B cell (primary cell): ENCODE data around the gene TMEM132A. TPM values are rescaled to one million over a fixed set of nuclear protein-coding genes. Genes with fewer than 3 reads are reported as not detected.

ENCODE experiments used
- ATAC-seq: fragments of 200-7000 bp; cut with Tn5 transposase; one replicate; pipeline ENCODE4 v1.10.0; 2021; ENCODE audit warnings: low read depth, mild to moderate bottlenecking, moderate number of reproducible peaks, moderate library complexity
- CTCF ChIA-PET: fragments of 350-600 bp; sonication (Branson Sonifier 250); formaldehyde crosslinking; loops from one replicate; lab custom pipeline; 2021; ENCODE audit warnings: antibody characterized with exemption, inconsistent platforms; lab: Charles Lee
- POLR2A ChIA-PET: fragments of 350-600 bp; sonication (Branson Sonifier 250); formaldehyde crosslinking; loops from one replicate; lab custom pipeline; 2021; ENCODE audit warnings: antibody characterized with exemption; lab: Charles Lee
- DNase-seq: peaks from one replicate; pipeline ENCODE4 v3.0.0; 2013
- H2AFZ ChIP-seq: 2 replicates; pipeline ENCODE4 v1.6.1; 2012; ENCODE audit warnings: mild to moderate bottlenecking, low read depth, low read length; ENCODE audit not compliant: insufficient read depth, poor library complexity, severe bottlenecking
- H3K27ac ChIP-seq, 2 donors: 1 replicate in 1 of 2; 2 replicates in 1 of 2; pipeline ENCODE4 v1.5.1; 2012 to 2013; ENCODE audit warnings: low read length in 2 of 2, mild to moderate bottlenecking in 2 of 2, moderate library complexity in 1 of 2
- H3K27me3 ChIP-seq, 4 experiments: fragments of 200-600 bp in 1 of 4; sonication (generic) in 1 of 4; replicated peaks in 1 of 4; 1 replicate in 2 of 4; 2 replicates in 2 of 4; pipeline versions ENCODE4 v1.6.1 to v1.7.0; 2013 to 2016; ENCODE audit warnings: low read length in 3 of 4, mild to moderate bottlenecking in 2 of 4, mixed read lengths in 1 of 4, moderate library complexity in 1 of 4; ENCODE audit not compliant: insufficient read depth in 4 of 4, control insufficient read depth in 3 of 4; ENCODE audit errors: control extremely low read depth in 1 of 4
- H3K36me3 ChIP-seq, 2 experiments: replicated peaks in 1 of 2; 1 replicate in 1 of 2; 2 replicates in 1 of 2; pipeline versions ENCODE4 v1.6.1 to v1.7.1; 2013; ENCODE audit warnings: low read length in 1 of 2; ENCODE audit not compliant: insufficient read depth in 2 of 2, control insufficient read depth in 1 of 2; ENCODE audit errors: control extremely low read depth in 1 of 2, extremely low read depth in 1 of 2
- H3K4me1 ChIP-seq, 2 donors: fragments of 200-600 bp in 1 of 2; sonication (generic) in 1 of 2; 1 replicate in 1 of 2; 2 replicates in 1 of 2; pipeline versions ENCODE4 v1.5.1 to v1.6.1; 2013 to 2017; ENCODE audit warnings: low read length in 2 of 2; ENCODE audit not compliant: control insufficient read depth in 2 of 2, insufficient read depth in 2 of 2
- H3K4me2 ChIP-seq: replicated peaks from 2 replicates; pipeline ENCODE3; 2012; ENCODE audit warnings: mild to moderate bottlenecking, low read depth, low read length; ENCODE audit not compliant: poor library complexity, severe bottlenecking
- H3K4me3 ChIP-seq, 5 experiments: fragments of 200-600 bp in 1 of 5; sonication (generic) in 1 of 5; 1 replicate in 3 of 5; 2 replicates in 2 of 5; pipeline versions ENCODE4 v1.5.1 to v1.7.0; 2011 to 2016; ENCODE audit warnings: low read length in 4 of 5, mild to moderate bottlenecking in 4 of 5, low read depth in 2 of 5, control low read depth in 1 of 5, moderate library complexity in 1 of 5; ENCODE audit not compliant: insufficient read depth in 1 of 5; ENCODE audit errors: control extremely low read depth in 1 of 5, extremely low read depth in 1 of 5
- H3K79me2 ChIP-seq: fragments of 200-600 bp; sonication (generic); one replicate; pipeline ENCODE4 v1.6.0; 2016; ENCODE audit warnings: low read length; ENCODE audit not compliant: control insufficient read depth, insufficient read depth
- H3K9ac ChIP-seq: fragments of 200-600 bp; sonication (generic); 2 replicates; pipeline ENCODE4 v1.6.1; 2017; ENCODE audit warnings: mild to moderate bottlenecking, low read length, moderate library complexity
- H3K9me3 ChIP-seq, 3 donors: one replicate each; pipeline versions ENCODE4 v1.6.1 to v1.7.1; 2013; ENCODE audit warnings: low read length in 2 of 3; ENCODE audit not compliant: control insufficient read depth in 2 of 3, insufficient read depth in 1 of 3; ENCODE audit errors: control extremely low read depth in 1 of 3
- H4K20me1 ChIP-seq: 2 replicates; pipeline ENCODE4 v1.6.0; 2012; ENCODE audit warnings: mild to moderate bottlenecking, low read length; ENCODE audit not compliant: insufficient read depth, control insufficient read depth, poor library complexity, severe bottlenecking
- H3K27ac Mint-ChIP-seq: one replicate; pipeline ENCODE4 v1.8.0; 2021; ENCODE audit warnings: mixed read lengths
- H3K27me3 Mint-ChIP-seq: one replicate; pipeline ENCODE4 v1.8.0; 2021; ENCODE audit warnings: mixed read lengths
- H3K4me1 Mint-ChIP-seq: one replicate; pipeline ENCODE4 v1.8.0; 2021; ENCODE audit warnings: mixed read lengths
- H3K4me3 Mint-ChIP-seq: one replicate; pipeline ENCODE4 v1.8.0; 2021; ENCODE audit warnings: mixed read lengths
- H3K9me3 Mint-ChIP-seq: one replicate; pipeline ENCODE4 v1.8.0; 2022; ENCODE audit warnings: mixed read lengths; ENCODE audit not compliant: insufficient read depth
- CTCF ChIP-seq: fragments of 200-600 bp; IDR thresholded peaks from one replicate; pipeline ENCODE4 v1.8.0; 2022; ENCODE audit warnings: antibody characterized with exemption, mild to moderate bottlenecking
- EZH2 ChIP-seq: IDR thresholded peaks from 2 replicates; pipeline ENCODE4 v1.6.1; 2012; ENCODE audit warnings: borderline replicate concordance, low read depth, mild to moderate bottlenecking, moderate library complexity, low read length; ENCODE audit not compliant: insufficient read depth, poor library complexity, severe bottlenecking
- WGBS: methylation state at CpG from one replicate; pipeline ENCODE4 v1.1.5; 2013; ENCODE audit warnings: missing lambda C conversion rate; ENCODE audit not compliant: insufficient coverage; 5-methylcytosine and 5-hydroxymethylcytosine counted together
- intact Hi-C: fragments of 100-400 bp; cut with micrococcal nuclease; formaldehyde crosslinking; loops from one replicate; pipeline ENCODE4 v1.10.0; 2022
- polyA plus RNA-seq: library from polyadenylated mRNA; depleted of rRNA; stranded (reverse); fragments of >200 nt; gene quantifications from 2 replicates; pipeline ENCODE4 v1.2.3, GENCODE V29; 2012
- total RNA-seq, 2 donors: library from RNA; stranded (reverse); fragments of 120-200 nt in 1 of 2; gene quantifications; 1 replicate in 1 of 2; 2 replicates in 1 of 2; pipeline versions ENCODE4 v1.2.3 to v1.2.4, GENCODE V29; 2013 to 2022

Gene TMEM132A
- total and polyA plus RNA-seq, 2 donors (not counting 1 experiment from before 2014, with no cell fraction given) = 1.2 to 11.3 TPM

DNA sequence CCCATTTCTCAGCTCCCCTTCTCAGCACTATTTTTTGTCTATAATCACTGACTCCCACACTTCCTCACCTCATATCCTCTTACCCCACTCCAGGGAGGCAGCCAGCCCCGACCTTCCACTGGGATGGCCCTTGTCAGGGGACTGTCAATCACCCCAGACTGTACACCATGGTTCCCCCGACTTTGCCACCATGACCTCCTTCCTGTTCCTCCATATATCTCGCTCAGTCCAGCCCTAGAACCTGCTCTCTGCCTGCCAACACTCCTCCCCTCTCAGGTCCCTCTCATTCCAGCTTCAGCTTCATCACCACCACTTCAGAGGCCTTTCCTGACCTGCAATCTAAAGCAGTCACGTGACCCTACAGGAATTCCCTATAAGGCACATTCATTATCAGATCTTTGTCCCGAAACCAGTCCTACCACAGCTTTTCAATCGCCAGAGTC, 34.4 kb upstream of the TMEM132A start:
- Mint-ChIP-seq H3K4me1 (no peaks in the 10 kb centered on the region), H3K9me3 (no peaks in the 10 kb centered on the region), H3K27me3 (no peaks in the 10 kb centered on the region), H3K27ac (no peak overlapping the region), H3K4me3 (no peak overlapping the region)
- Histone ChIP-seq H3K36me3 (peaks cover 0 to 39% of the 10 kb centered on the region in 2 experiments), H3K4me1 (no peaks in the 10 kb centered on the region), H3K9ac (no peak overlapping the region), H3K27ac (no peak overlapping the region), H3K4me3 (no peak overlapping the region), H3K79me2 (no peaks in the 10 kb centered on the region), H3K4me2 (no peak overlapping the region), H3K9me3 (no peaks in the 10 kb centered on the region), H4K20me1 (no peaks in the 10 kb centered on the region), H3K27me3 (no peaks in the 10 kb centered on the region), H2AFZ (no peak overlapping the region)
- no peak for ATAC-seq
- DNase-seq = no peak
- 50% methylated on average over 6 of the region's 6 CpGs for WGBS
- intact Hi-C loops = no loop called here
- ChIA-PET CTCF (interaction anchor here (1.2 to 1.5 kb wide), 3 partner anchors 9 to 18 kb away, joined by 3 to 5 read pairs (median 3); no protein-coding TSS in a partner anchor), POLR2A (no interaction called here)
- TF ChIP-seq EZH2 (no peak), CTCF (no peak)

- Histone ChIP-seq H2AFZ (no peak overlapping the region), H3K4me1 (no peaks in the 10 kb centered on the region), H3K9me3 (no peaks in the 10 kb centered on the region), H3K9ac (no peak overlapping the region), H3K79me2 (no peaks in the 10 kb centered on the region), H3K27ac (no peak overlapping the region), H3K27me3 (no peaks in the 10 kb centered on the region), H3K4me3 (no peak overlapping the region), H3K4me2 (no peak overlapping the region), H4K20me1 (no peaks in the 10 kb centered on the region), H3K36me3 (peaks cover 0 to 47% of the 10 kb centered on the region in 2 experiments)
- no peaks in the 10 kb centered on the region for H3K4me1 Mint-ChIP-seq
- H3K27me3 Mint-ChIP-seq = no peaks in the 10 kb centered on the region
- no peaks in the 10 kb centered on the region for H3K9me3 Mint-ChIP-seq
- CTCF ChIA-PET = interaction anchor here (0.6 to 1.5 kb wide), 5 partner anchors 8 to 113 kb away, joined by 3 to 5 read pairs (median 3); no protein-coding TSS in a partner anchor
- H3K4me3 Mint-ChIP-seq = no peak overlapping the region
- no CpG with 5 or more reads among the region's 5 CpGs for WGBS
- no peak for DNase-seq
- no peak overlapping the region for H3K27ac Mint-ChIP-seq
- POLR2A ChIA-PET = no interaction called here
- ATAC-seq = no peak
- TF ChIP-seq EZH2 (no peak), CTCF (no peak)
- intact Hi-C loops = no loop called here
These were observed 33.6 kb upstream of the TMEM132A start for GRCh38 chr11:60890696-60891095.
